H9 (cell line): ENCODE measurements around the gene SHISA7. TPM values are rescaled to one million over a fixed set of nuclear protein-coding genes. Genes with fewer than 3 reads are reported as not detected.

Experiments
- DNase-seq: peaks from one replicate; pipeline ENCODE4 v3.0.0-alpha.2; 2017
- H2AFZ ChIP-seq: one replicate; pipeline ENCODE4 v1.6.1; 2013; ENCODE audit warnings: mild to moderate bottlenecking, low read length, control low read depth, moderate library complexity
- H2AK5ac ChIP-seq: 2 replicates; pipeline ENCODE4 v1.6.1; 2013; ENCODE audit warnings: low read length, control low read depth, mixed read lengths; ENCODE audit not compliant: insufficient read length
- H2BK120ac ChIP-seq: one replicate; pipeline ENCODE4 v1.6.1; 2013; ENCODE audit warnings: low read depth, mild to moderate bottlenecking, low read length, control low read depth, inconsistent platforms; ENCODE audit not compliant: poor library complexity, severe bottlenecking
- H2BK12ac ChIP-seq: 2 replicates; pipeline ENCODE4 v1.6.1; 2013; ENCODE audit warnings: low read length, control low read depth, mixed read lengths, low read depth; ENCODE audit not compliant: insufficient read length
- H2BK15ac ChIP-seq: 2 replicates; pipeline ENCODE4 v1.6.1; 2013; ENCODE audit warnings: low read depth, low read length, control low read depth
- H2BK20ac ChIP-seq: one replicate; pipeline ENCODE4 v1.6.1; 2013; ENCODE audit warnings: low read depth, mild to moderate bottlenecking, low read length, control low read depth, inconsistent platforms; ENCODE audit not compliant: poor library complexity, severe bottlenecking
- H2BK5ac ChIP-seq: 2 replicates; pipeline ENCODE4 v1.6.1; 2013; ENCODE audit warnings: low read length, control low read depth, mixed read lengths; ENCODE audit not compliant: insufficient read length
- H3K14ac ChIP-seq: 2 replicates; pipeline ENCODE4 v1.6.1; 2013; ENCODE audit warnings: low read length, control low read depth; ENCODE audit not compliant: insufficient read depth
- H3K18ac ChIP-seq: 2 replicates; pipeline ENCODE4 v1.6.1; 2013; ENCODE audit warnings: low read depth, mild to moderate bottlenecking, mixed read lengths, low read length, control low read depth; ENCODE audit not compliant: insufficient read length
- H3K23ac ChIP-seq: 2 replicates; pipeline ENCODE4 v1.6.1; 2013; ENCODE audit warnings: low read length, control low read depth, mixed read lengths, low read depth; ENCODE audit not compliant: insufficient read length
- H3K23me2 ChIP-seq: 2 replicates; pipeline ENCODE4 v1.6.1; 2013; ENCODE audit warnings: low read depth, mild to moderate bottlenecking, mixed read lengths, low read length, control low read depth; ENCODE audit not compliant: insufficient read length, poor library complexity, severe bottlenecking
- H3K27ac ChIP-seq: 2 replicates; pipeline ENCODE4 v1.5.1; 2013; ENCODE audit warnings: low read length, control low read depth, mixed read lengths, low read depth; ENCODE audit not compliant: insufficient read length
- H3K27me3 ChIP-seq: 2 replicates; pipeline ENCODE4 v1.6.1; 2013; ENCODE audit warnings: low read length, control low read depth, inconsistent platforms; ENCODE audit not compliant: insufficient read depth
- H3K4ac ChIP-seq: 2 replicates; pipeline ENCODE4 v1.6.1; 2013; ENCODE audit warnings: low read depth, mild to moderate bottlenecking, control low read depth, inconsistent platforms, low read length, moderate library complexity
- H3K4me1 ChIP-seq: 2 replicates; pipeline ENCODE4 v1.6.1; 2013; ENCODE audit warnings: low read length, control low read depth, inconsistent platforms; ENCODE audit not compliant: insufficient read depth
- H3K4me2 ChIP-seq: 2 replicates; pipeline ENCODE4 v1.6.1; 2013; ENCODE audit warnings: low read length, control low read depth, mixed read lengths; ENCODE audit not compliant: insufficient read length, insufficient read depth
- H3K56ac ChIP-seq: 2 replicates; pipeline ENCODE4 v1.6.1; 2013; ENCODE audit warnings: low read depth, mild to moderate bottlenecking, mixed read lengths, low read length, control low read depth; ENCODE audit not compliant: insufficient read length
- H3K79me1 ChIP-seq: 2 replicates; pipeline ENCODE4 v1.6.1; 2013; ENCODE audit warnings: low read depth, mild to moderate bottlenecking, moderate library complexity, low read length, control low read depth, inconsistent platforms; ENCODE audit not compliant: insufficient read depth, poor library complexity, severe bottlenecking
- H3K79me2 ChIP-seq: 2 replicates; pipeline ENCODE4 v1.6.1; 2013; ENCODE audit warnings: low read length, control low read depth, inconsistent platforms; ENCODE audit not compliant: insufficient read depth
- H3K9ac ChIP-seq: 2 replicates; pipeline ENCODE4 v1.6.1; 2013; ENCODE audit warnings: low read length, control low read depth, mixed read lengths; ENCODE audit not compliant: insufficient read length; ENCODE audit errors: extremely low read depth
- H3K9me3 ChIP-seq: one replicate; pipeline ENCODE4 v1.6.1; 2013; ENCODE audit warnings: low read depth, low read length, inconsistent platforms; ENCODE audit not compliant: control insufficient read depth
- H3T11ph ChIP-seq: one replicate; pipeline ENCODE4 v1.6.1; 2013; ENCODE audit warnings: mild to moderate bottlenecking, low read length, control low read depth, inconsistent platforms
- H4K20me1 ChIP-seq: one replicate; pipeline ENCODE4 v1.6.1; 2013; ENCODE audit not compliant: control insufficient read depth, insufficient read length, insufficient read depth
- H4K5ac ChIP-seq: 2 replicates; pipeline ENCODE4 v1.6.1; 2013; ENCODE audit warnings: low read depth, mild to moderate bottlenecking, mixed read lengths, low read length, control low read depth; ENCODE audit not compliant: insufficient read length
- H4K8ac ChIP-seq: replicated peaks from 2 replicates; pipeline ENCODE4 v1.6.1; 2013; ENCODE audit warnings: low read length, control low read depth, mixed read lengths, low read depth; ENCODE audit not compliant: insufficient read length
- H4K91ac ChIP-seq: 2 replicates; pipeline ENCODE4 v1.6.1; 2013; ENCODE audit warnings: low read depth, mild to moderate bottlenecking, moderate library complexity, mixed read lengths, low read length, control low read depth; ENCODE audit not compliant: insufficient read length
- H3K27ac Mint-ChIP-seq, 3 experiments: 2 replicates in 2 of 3; 3 replicates in 1 of 3; pipeline ENCODE4 v1.8.0; 2020 to 2021; ENCODE audit warnings: mixed read lengths in 3 of 3, mild to moderate bottlenecking in 1 of 3, moderate library complexity in 1 of 3
- H3K27me3 Mint-ChIP-seq: 2 replicates; pipeline ENCODE4 v1.8.0; 2021; ENCODE audit warnings: low read depth, mild to moderate bottlenecking, moderate library complexity, mixed read lengths
- H3K36me3 Mint-ChIP-seq, 3 experiments: 2 replicates in 2 of 3; 3 replicates in 1 of 3; pipeline ENCODE4 v1.8.0; 2020 to 2021; ENCODE audit warnings: low read depth in 3 of 3, mixed read lengths in 3 of 3; ENCODE audit not compliant: insufficient read depth in 1 of 3
- H3K4me1 Mint-ChIP-seq, 2 experiments: 2 replicates each; pipeline ENCODE4 v1.8.0; 2020; ENCODE audit warnings: mixed read lengths in 2 of 2
- H3K4me3 Mint-ChIP-seq, 2 experiments: 2 replicates in 1 of 2; 3 replicates in 1 of 2; pipeline ENCODE4 v1.8.0; 2020 to 2021; ENCODE audit warnings: mild to moderate bottlenecking in 2 of 2, mixed read lengths in 2 of 2, moderate library complexity in 1 of 2
- H3K9me3 Mint-ChIP-seq, 2 experiments: 2 replicates in 1 of 2; 3 replicates in 1 of 2; pipeline ENCODE4 v1.8.0; 2020; ENCODE audit warnings: mild to moderate bottlenecking in 2 of 2, mixed read lengths in 2 of 2, moderate library complexity in 1 of 2
- WGBS: extraction: QIAGEN DNeasy Blood & Tissue Kit; methylation state at CpG from one replicate; pipeline ENCODE4 v1.1.7; 2013; ENCODE audit warnings: missing lambda C conversion rate, low lambda C conversion rate, mixed read lengths; ENCODE audit not compliant: insufficient read length; ENCODE audit errors: extremely low coverage; 5-methylcytosine and 5-hydroxymethylcytosine counted together
- total RNA-seq: library from RNA; stranded (reverse); gene quantifications from 2 replicates; pipeline ENCODE4 v1.2.1, GENCODE V29; 2021
- TF ChIP-seq, protein P1 (sequence below): fragments of 200-600 bp; sonication (generic); conservative IDR thresholded peaks from 3 replicates; pipeline ENCODE4 v1.8.0; 2021; ENCODE audit warnings: antibody characterized with exemption, mild to moderate bottlenecking

The SHISA7 gene
- total RNA-seq, 1 experiment from 2014 or later, result 0.31 TPM

DNA sequence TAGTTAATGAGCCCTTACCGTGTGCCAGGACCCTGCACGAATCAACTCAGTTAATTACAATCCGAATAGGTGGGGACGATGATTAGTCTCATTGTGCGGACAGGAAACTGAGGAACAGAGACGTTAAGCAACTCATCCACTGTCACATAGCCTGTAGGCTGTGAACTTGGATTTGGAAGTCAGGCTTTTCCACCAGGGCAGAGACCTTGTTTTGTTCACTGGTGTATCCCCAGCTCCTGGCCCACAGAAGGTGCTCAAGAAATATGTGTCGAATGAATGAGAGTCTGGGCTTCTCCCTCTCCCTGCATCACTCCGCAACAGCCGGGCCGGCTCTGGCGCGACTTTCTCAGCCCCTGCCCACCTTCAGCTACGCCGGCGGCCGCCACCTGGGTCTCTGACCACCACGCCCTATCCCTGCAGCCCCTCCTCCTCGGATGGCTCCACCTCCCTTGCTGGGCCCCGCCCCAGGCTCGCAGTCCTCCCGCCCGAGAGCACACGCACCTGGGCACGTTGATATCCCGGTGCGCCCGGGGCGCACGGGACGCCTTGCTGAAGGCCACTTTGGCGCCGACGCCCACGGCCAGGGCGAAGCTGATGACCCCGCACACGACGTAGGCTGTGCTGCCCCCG, 1.3 kb downstream of the SHISA7 start:
- peak overlapping the region; percentile 69 for H3K4me2 ChIP-seq
- WGBS, result no CpG with 5 or more reads among the region's 39 CpGs

More for the DNA sequence above, 1.3 kb downstream of the SHISA7 start:
- no peak overlapping the region for H2BK120ac ChIP-seq
- Mint-ChIP-seq H3K9me3 (peaks cover 0 to 5% of the 10 kb centered on the region in 2 experiments; a peak in 3 of 5 replicates), H3K27me3 (peaks cover 52% of the 10 kb centered on the region), H3K36me3 (no peaks in the 10 kb centered on the region; a peak in 1 of 7 replicates), H3K4me3 (peak overlapping the region; percentile 38 to 75), H3K27ac (no peak overlapping the region), H3K4me1 (peaks cover 13 to 31% of the 10 kb centered on the region in 2 experiments)
- no peaks in the 10 kb centered on the region for H4K20me1 ChIP-seq
- no peak overlapping the region for H4K8ac ChIP-seq
- no peak overlapping the region for H2AK5ac ChIP-seq
- H3K18ac ChIP-seq, result no peak overlapping the region
- H3K79me1 ChIP-seq, result no peaks in the 10 kb centered on the region
- no peak overlapping the region for H2AFZ ChIP-seq
- H4K5ac ChIP-seq, result no peak overlapping the region
- H3K79me2 ChIP-seq, result no peaks in the 10 kb centered on the region
- no peak overlapping the region for H3K4ac ChIP-seq
- no peak overlapping the region for H2BK20ac ChIP-seq
- H2BK5ac ChIP-seq, result no peak overlapping the region
- no peak overlapping the region for H2BK15ac ChIP-seq
- peak; percentile 89 for DNase-seq
- TF ChIP-seq, protein P1, sequence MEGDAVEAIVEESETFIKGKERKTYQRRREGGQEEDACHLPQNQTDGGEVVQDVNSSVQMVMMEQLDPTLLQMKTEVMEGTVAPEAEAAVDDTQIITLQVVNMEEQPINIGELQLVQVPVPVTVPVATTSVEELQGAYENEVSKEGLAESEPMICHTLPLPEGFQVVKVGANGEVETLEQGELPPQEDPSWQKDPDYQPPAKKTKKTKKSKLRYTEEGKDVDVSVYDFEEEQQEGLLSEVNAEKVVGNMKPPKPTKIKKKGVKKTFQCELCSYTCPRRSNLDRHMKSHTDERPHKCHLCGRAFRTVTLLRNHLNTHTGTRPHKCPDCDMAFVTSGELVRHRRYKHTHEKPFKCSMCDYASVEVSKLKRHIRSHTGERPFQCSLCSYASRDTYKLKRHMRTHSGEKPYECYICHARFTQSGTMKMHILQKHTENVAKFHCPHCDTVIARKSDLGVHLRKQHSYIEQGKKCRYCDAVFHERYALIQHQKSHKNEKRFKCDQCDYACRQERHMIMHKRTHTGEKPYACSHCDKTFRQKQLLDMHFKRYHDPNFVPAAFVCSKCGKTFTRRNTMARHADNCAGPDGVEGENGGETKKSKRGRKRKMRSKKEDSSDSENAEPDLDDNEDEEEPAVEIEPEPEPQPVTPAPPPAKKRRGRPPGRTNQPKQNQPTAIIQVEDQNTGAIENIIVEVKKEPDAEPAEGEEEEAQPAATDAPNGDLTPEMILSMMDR, result no peak
- H3K14ac ChIP-seq, result no peak overlapping the region
- H3T11ph ChIP-seq, result no peak overlapping the region
- H3K23ac ChIP-seq, result no peak overlapping the region
- no peak overlapping the region for H3K9ac ChIP-seq
- no peak overlapping the region for H4K91ac ChIP-seq
- H3K56ac ChIP-seq, result no peak overlapping the region
- H3K9me3 ChIP-seq, result no peaks in the 10 kb centered on the region
- H3K27me3 ChIP-seq, result peaks cover 34% of the 10 kb centered on the region
- H3K27ac ChIP-seq, result no peak overlapping the region
- H2BK12ac ChIP-seq, result no peak overlapping the region
- peaks cover 21% of the 10 kb centered on the region for H3K23me2 ChIP-seq
- 0 out of 2 replicates have a peak, but pooled peaks cover 2% of the 10 kb centered on the region for H3K4me1 ChIP-seq
